Transverse colon (tissue), 4 donors: ENCODE data around the gene SYT1. TPM values are rescaled to one million over a fixed set of nuclear protein-coding genes. Genes with fewer than 3 reads are reported as not detected.

Source experiments
- DNase-seq: peaks from one replicate; pipeline ENCODE4 v3.0.0-alpha.2; 2019
- H3K27ac ChIP-seq, 4 donors: fragments of 200-600 bp; sonication (generic); 2 replicates each; pipeline ENCODE4 v1.5.1; 2016 to 2018; ENCODE audit warnings: inconsistent platforms in 4 of 4
- H3K27me3 ChIP-seq: fragments of 200-600 bp; sonication (generic); 2 replicates; pipeline ENCODE4 v1.5.1; 2017; ENCODE audit warnings: inconsistent platforms
- H3K36me3 ChIP-seq, 4 donors: fragments of 200-600 bp; sonication (generic); 2 replicates each; pipeline ENCODE4 v1.5.1; 2017 to 2019; ENCODE audit warnings: inconsistent platforms in 4 of 4
- H3K4me1 ChIP-seq, 4 donors: fragments of 200-600 bp; sonication (generic); 2 replicates each; pipeline ENCODE4 v1.5.1; 2017 to 2020; ENCODE audit warnings: inconsistent platforms in 4 of 4
- H3K4me3 ChIP-seq, 4 donors: fragments of 200-600 bp; sonication (generic); 1 replicate in 1 of 4; 2 replicates in 3 of 4; pipeline versions ENCODE4 v1.5.1 to v1.6.1; 2017 to 2019; ENCODE audit warnings: inconsistent platforms in 4 of 4
- H3K9me3 ChIP-seq, 2 donors: fragments of 200-600 bp; sonication (generic); 2 replicates each; pipeline ENCODE4 v1.5.1; 2017 to 2019; ENCODE audit warnings: inconsistent platforms in 2 of 2
- EP300 ChIP-seq: sonication (generic); formaldehyde crosslinking; IDR thresholded peaks from one replicate; pipeline ENCODE4 v1.6.1; 2017; ENCODE audit warnings: antibody characterized with exemption, low read depth
- POLR2A ChIP-seq: fragments of 450-650 bp; IDR thresholded peaks from one replicate; pipeline ENCODE4 v1.6.1; 2016; ENCODE audit warnings: antibody characterized with exemption, mild to moderate bottlenecking, moderate library complexity
- POLR2AphosphoS5 ChIP-seq, 3 donors: sonication (generic); formaldehyde crosslinking; IDR thresholded peaks; one replicate each; pipeline ENCODE4 v1.6.1; 2016; ENCODE audit warnings: antibody characterized with exemption in 3 of 3
- WGBS, 2 donors: methylation state at CpG; one replicate each; pipeline ENCODE4 v1.1.5; 2018; ENCODE audit warnings: low coverage in 1 of 2; 5-methylcytosine and 5-hydroxymethylcytosine counted together
- in situ Hi-C, 4 donors: fragments of 200-750 bp; cut with MboI; loops; one replicate each; pipeline versions ENCODE4 v1.15.0 to v1.15.1; 2017; ENCODE audit warnings: low sequenced_read_pairs in 3 of 4, low pct_ligation_motif_present in 1 of 4, low pct_unique_long_range_greater_than_20kb in 1 of 4
- intact Hi-C: fragments of 100-400 bp; cut with DNase I; formaldehyde crosslinking; loops from one replicate; pipeline ENCODE4 v1.15.1; 2023; ENCODE audit warnings: low total_unique reads
- total RNA-seq, 4 donors: library from RNA; depleted of rRNA; stranded (reverse); fragments of >200 nt; gene quantifications; one replicate each; pipeline ENCODE4 v1.1.0, GENCODE V29; 2016
- TF ChIP-seq, protein P1 (sequence below), 5 experiments: fragments of 200-600 bp in 3 of 5; fragments of 450-650 bp in 2 of 5; sonication (generic) in 3 of 5; IDR thresholded peaks; 1 replicate in 2 of 5; 2 replicates in 3 of 5; pipeline ENCODE4 v1.5.1; 2016 to 2017; ENCODE audit warnings: antibody characterized with exemption in 5 of 5, inconsistent platforms in 3 of 5, mild to moderate bottlenecking in 2 of 5, moderate library complexity in 1 of 5

The SYT1 gene
- total RNA-seq, 4 donors from 2014 or later = 0.60 to 4.9 (median 2.1) TPM

DNA sequence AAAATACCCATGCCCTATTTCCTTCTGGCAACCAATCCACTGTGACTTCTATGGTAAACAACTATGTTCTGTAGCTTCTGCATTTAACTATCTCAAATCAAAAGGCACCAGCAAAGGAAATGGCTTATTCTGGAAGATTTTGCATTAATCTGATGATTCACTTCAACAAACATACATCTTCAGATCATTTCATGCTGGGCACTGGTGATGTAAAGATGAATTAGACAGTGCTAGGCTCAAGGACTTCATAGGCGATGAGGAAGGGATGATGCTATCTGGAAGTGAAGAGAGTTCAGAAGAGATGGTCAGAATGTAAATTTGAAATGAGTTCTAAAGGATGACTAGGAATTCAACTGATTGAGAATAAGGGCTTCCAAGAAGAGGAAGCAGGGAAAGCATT, 462.9 kb downstream of the SYT1 start:
- TF ChIP-seq EP300 (no peak), POLR2AphosphoS5 (IDR thresholded peaks at IDR 0.05) (no peak)
- DNase-seq = no peak
- intact Hi-C loops (no loop called here), in situ Hi-C loops (no loop called here)
- Histone ChIP-seq H3K4me1 (no peaks in the 10 kb centered on the region), H3K9me3 (no peaks in the 10 kb centered on the region), H3K4me3 (no peak overlapping the region), H3K27me3 (no peaks in the 10 kb centered on the region), H3K36me3 (no peaks in the 10 kb centered on the region), H3K27ac (no peak overlapping the region)
- 88 to 97% methylated on average over 1 of the region's 1 CpG for WGBS, 2 donors

DNA sequence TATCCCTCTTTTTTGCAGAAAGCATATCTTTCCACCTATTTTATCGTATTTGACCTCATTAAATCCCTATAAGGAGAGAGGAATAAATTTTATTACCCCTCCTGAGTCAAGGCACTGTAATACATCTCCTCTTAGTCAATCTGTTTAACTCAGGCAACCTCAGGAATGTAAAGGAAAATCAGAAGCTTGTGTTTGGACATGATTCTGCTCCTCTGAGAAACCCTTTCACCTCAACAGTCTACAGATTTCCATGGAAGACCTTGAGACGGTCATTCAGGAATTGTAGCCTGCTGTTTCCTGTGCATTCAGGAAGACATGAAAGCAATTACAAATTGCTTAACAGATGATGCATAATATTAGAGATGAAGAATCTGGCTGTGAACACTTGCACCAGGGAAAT, 465.4 kb downstream of the SYT1 start:
- 63 to 82% methylated on average over 2 of the region's 2 CpGs for WGBS, 2 donors
- in situ Hi-C loops (no loop called here), intact Hi-C loops (no loop called here)
- Histone ChIP-seq H3K4me3 (no peak overlapping the region), H3K27ac (no peak overlapping the region), H3K9me3 (no peaks in the 10 kb centered on the region), H3K27me3 (no peaks in the 10 kb centered on the region), H3K4me1 (no peaks in the 10 kb centered on the region), H3K36me3 (no peaks in the 10 kb centered on the region)
- TF ChIP-seq EP300 = no peak
- no peak for TF ChIP-seq POLR2AphosphoS5 (IDR thresholded peaks at IDR 0.05)
- no peak for TF ChIP-seq POLR2A
- TF ChIP-seq, protein P1, sequence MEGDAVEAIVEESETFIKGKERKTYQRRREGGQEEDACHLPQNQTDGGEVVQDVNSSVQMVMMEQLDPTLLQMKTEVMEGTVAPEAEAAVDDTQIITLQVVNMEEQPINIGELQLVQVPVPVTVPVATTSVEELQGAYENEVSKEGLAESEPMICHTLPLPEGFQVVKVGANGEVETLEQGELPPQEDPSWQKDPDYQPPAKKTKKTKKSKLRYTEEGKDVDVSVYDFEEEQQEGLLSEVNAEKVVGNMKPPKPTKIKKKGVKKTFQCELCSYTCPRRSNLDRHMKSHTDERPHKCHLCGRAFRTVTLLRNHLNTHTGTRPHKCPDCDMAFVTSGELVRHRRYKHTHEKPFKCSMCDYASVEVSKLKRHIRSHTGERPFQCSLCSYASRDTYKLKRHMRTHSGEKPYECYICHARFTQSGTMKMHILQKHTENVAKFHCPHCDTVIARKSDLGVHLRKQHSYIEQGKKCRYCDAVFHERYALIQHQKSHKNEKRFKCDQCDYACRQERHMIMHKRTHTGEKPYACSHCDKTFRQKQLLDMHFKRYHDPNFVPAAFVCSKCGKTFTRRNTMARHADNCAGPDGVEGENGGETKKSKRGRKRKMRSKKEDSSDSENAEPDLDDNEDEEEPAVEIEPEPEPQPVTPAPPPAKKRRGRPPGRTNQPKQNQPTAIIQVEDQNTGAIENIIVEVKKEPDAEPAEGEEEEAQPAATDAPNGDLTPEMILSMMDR (IDR thresholded peaks at IDR 0.05) = no peak
- no peak for DNase-seq

DNA sequence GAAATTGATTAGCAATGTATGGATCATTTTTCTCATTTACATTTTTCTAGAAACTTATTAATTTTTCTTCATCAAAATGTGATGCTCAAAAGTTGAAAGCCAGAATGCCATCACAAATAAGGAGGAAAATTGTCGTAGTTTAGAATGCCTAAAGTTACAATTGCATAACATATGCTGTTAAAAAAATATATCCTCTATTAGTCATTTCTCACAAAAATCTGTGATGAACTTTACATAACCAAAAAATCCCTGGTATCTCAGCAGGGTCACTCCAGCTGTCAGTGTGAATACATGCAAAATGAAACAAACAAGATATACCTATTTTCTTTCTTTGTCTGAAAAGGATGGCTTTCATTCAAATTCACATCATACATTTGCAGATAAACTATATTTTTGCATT, 467.3 kb downstream of the SYT1 start:
- Histone ChIP-seq H3K27ac (no peak overlapping the region), H3K4me1 (no peaks in the 10 kb centered on the region), H3K4me3 (no peak overlapping the region), H3K36me3 (no peaks in the 10 kb centered on the region), H3K27me3 (no peaks in the 10 kb centered on the region), H3K9me3 (no peaks in the 10 kb centered on the region)
- in situ Hi-C loops = no loop called here
- 78 to 89% methylated on average over 1 of the region's 1 CpG for WGBS, 2 donors
- intact Hi-C loops = no loop called here
- no peak for DNase-seq
- TF ChIP-seq EP300 (no peak), POLR2A (no peak), POLR2AphosphoS5 (IDR thresholded peaks at IDR 0.05) (no peak)
- TF ChIP-seq, protein P1 (IDR thresholded peaks at IDR 0.05) = no peak

DNA sequence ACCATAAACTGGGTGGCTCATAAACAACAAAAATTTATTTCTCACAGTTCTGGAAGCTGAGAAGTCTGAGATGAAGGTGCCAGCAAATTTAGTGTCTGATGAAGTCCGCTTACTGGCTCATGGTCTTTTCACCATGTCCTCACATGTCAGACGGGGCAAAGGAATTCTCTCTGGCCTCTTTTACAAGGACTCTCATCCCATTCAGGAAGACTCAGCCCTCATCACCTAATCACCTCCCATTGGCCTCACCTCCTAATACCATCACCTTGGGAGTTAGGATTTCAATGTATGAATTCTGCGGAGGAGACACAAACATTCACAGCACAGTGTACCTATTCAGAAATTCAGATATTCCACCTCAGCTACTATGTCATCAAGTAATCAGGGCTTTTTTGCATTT, 468.6 kb downstream of the SYT1 start:
- 83 to 92% methylated on average over 2 to 3 of the region's 3 CpGs for whole genome bisulfite sequencing, 2 donors
- H3K9me3 ChIP-seq = no peaks in the 10 kb centered on the region
- H3K27ac ChIP-seq = no peak overlapping the region
- no peak for DNase-seq
- H3K4me3 ChIP-seq = no peak overlapping the region
- H3K36me3 ChIP-seq = no peaks in the 10 kb centered on the region
- in situ Hi-C loops = no loop called here
- H3K4me1 ChIP-seq = no peaks in the 10 kb centered on the region
- TF ChIP-seq EP300 (no peak), POLR2A (no peak), POLR2AphosphoS5 (IDR thresholded peaks at IDR 0.05) (no peak)
- TF ChIP-seq, protein P1 (IDR thresholded peaks at IDR 0.05) = no peak
- no peaks in the 10 kb centered on the region for H3K27me3 ChIP-seq
- intact Hi-C loops = no loop called here

DNA sequence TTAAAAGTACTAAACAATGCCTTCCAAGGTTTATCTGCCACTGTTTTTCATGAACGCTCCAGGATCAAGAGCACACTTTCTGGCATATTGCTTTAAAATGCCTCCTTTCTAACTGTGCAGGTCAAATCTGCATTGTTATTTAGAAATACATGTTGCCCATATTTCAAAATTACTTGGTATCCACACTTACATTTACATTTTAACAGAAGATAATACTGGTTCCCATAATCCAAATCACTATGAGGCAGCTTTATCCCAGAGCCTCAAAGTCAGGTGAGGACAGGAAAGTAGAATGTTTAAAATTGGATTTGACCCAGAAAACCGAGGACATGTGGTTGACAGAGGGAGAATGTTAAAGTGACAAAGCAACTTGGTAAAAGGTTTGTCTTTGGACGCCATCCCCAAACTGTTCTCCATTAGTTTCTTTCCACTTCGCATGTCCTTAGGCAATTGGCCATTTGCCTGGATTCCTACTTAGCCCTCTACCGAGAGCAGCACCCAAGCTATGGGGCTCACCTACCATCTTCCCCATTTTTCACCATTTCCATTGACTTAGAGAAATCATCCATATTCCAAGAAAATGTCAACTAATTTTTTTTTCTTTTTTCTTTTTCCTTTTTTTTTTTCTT, 473.2 kb downstream of the SYT1 start:
- Histone ChIP-seq H3K27ac (no peak overlapping the region), H3K4me1 (no peaks in the 10 kb centered on the region), H3K9me3 (no peaks in the 10 kb centered on the region), H3K36me3 (no peaks in the 10 kb centered on the region), H3K4me3 (no peak overlapping the region), H3K27me3 (no peaks in the 10 kb centered on the region)
- DNase-seq = no peak
- WGBS, 2 donors = 82 to 88% methylated on average over 5 of the region's 5 CpGs
- no peak for TF ChIP-seq POLR2A
- in situ Hi-C loops (no loop called here), intact Hi-C loops (no loop called here)
